HFF-Myc (cell line): ENCODE measurements around the gene EPHA6.

Experiments used
- DNase-seq: peaks from one replicate; pipeline ENCODE4 v3.0.0-alpha.2; 2011; ENCODE audit warnings: low read depth; ENCODE audit errors: extremely low read depth
- H3K4me3 ChIP-seq: replicated peaks from 2 replicates; pipeline ENCODE4 v1.5.1; 2011; ENCODE audit warnings: low read depth, mild to moderate bottlenecking, control low read depth, low read length
- TF ChIP-seq, protein P1 (sequence below): IDR thresholded peaks from 2 replicates; pipeline ENCODE4 v1.5.1; 2012; ENCODE audit warnings: mild to moderate bottlenecking, low read depth, low read length, control low read depth; ENCODE audit errors: missing control alignments

EPHA6 gene

DNA sequence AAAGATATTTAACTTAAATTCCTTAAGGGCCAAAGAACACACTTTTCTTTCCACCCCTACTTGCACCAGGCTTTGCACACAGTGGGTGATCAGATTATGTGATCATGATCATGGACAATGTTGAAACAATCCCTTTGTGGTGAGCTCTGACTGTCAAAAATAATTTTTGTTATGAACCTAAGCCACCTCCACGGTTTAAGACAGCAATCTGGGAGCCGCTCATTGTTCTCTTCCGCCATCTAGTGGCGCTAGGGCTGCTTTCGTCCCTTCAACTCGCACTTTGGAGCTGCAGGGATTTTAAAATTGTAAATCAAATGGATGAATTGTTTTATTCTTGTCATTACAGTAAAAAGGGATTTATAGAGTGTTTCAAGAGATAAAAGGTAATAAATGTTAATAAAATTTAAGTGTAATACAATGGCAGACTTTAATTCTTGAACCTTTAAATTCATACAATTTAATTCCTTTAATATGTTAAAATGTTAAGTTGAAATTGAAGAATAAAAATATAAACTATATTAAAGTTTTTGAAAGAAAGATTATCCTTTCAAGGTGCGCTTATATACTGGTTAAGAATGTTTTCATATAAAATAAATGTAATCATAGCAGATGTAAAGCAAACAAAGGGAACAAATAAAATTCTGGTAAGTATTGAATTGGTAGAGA is 904.9 kb downstream of the EPHA6 start:
- peak; percentile 17 for DNase-seq
- TF ChIP-seq, protein P1, sequence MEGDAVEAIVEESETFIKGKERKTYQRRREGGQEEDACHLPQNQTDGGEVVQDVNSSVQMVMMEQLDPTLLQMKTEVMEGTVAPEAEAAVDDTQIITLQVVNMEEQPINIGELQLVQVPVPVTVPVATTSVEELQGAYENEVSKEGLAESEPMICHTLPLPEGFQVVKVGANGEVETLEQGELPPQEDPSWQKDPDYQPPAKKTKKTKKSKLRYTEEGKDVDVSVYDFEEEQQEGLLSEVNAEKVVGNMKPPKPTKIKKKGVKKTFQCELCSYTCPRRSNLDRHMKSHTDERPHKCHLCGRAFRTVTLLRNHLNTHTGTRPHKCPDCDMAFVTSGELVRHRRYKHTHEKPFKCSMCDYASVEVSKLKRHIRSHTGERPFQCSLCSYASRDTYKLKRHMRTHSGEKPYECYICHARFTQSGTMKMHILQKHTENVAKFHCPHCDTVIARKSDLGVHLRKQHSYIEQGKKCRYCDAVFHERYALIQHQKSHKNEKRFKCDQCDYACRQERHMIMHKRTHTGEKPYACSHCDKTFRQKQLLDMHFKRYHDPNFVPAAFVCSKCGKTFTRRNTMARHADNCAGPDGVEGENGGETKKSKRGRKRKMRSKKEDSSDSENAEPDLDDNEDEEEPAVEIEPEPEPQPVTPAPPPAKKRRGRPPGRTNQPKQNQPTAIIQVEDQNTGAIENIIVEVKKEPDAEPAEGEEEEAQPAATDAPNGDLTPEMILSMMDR = peak; percentile 96
- no peak overlapping the region for H3K4me3 ChIP-seq

DNA sequence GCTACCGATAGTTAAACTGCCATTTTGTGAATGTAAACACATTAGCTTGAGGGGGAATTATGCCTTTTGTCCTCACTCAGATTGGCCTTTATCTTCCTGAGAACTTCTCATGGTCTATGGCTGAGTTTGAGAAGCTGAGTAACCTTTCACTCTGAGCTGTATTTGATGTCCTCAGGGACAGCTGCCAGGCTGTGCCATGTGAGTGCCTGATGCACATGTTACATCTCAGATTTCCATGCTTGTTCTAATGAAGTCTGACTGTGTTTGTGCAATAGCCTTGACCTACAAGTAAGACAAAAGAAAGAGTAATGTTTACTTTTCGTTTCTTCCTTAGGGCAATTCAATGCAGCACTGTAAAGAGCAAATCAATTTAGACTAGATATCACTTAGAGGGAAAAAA is 906.0 kb downstream of the EPHA6 start:
- TF ChIP-seq, protein P1 = no peak
- no peak for DNase-seq
- no peak overlapping the region for H3K4me3 ChIP-seq

- TF ChIP-seq, protein P1 = no peak
- no peak overlapping the region for H3K4me3 ChIP-seq
- DNase-seq = no peak
Measured at GRCh38 chr3:97721446-97721845, 907.1 kb downstream of the EPHA6 start.

DNA sequence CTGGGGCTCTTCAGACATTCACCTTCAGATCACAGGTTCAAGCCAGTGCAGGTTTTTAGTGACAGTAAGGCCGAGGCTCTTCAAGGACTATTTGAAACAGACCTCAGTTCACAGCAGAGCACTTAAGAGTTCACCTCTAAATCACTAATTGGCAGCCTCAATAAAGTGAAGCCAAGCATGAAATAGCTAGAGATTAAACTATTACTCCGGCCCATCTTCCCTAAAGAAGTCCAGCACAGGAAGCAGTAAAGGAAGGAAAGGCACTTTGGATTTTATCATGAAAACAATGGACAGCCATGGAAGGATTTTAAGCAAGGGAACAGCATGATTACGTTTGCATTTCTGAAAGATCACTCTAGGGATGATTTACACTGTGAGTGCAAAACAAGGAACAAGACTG is 922.5 kb downstream of the EPHA6 start:
- no peak for DNase-seq
- TF ChIP-seq, protein P1 = no peak
- no peak overlapping the region for H3K4me3 ChIP-seq

DNA sequence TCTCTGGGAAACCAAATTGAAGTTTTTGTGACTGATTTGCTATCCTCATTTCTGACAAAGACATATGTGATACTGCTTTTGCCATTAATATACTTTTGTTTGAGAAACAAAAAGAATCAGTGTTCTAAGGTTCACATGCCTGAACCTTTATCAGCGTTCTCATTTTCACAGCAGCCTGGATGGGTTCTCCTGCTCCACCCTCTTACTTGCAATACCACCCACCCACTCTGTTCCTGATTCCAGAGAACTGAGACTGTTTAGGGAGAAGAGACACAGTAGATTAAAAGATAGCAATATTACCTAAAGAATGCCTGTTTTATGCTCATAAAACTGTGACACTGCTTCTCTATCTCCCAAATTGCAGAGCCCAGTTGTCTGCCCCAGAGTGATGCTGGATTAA is 924.4 kb downstream of the EPHA6 start:
- H3K4me3 ChIP-seq = no peak overlapping the region
- TF ChIP-seq, protein P1 = no peak
- no peak for DNase-seq

DNA sequence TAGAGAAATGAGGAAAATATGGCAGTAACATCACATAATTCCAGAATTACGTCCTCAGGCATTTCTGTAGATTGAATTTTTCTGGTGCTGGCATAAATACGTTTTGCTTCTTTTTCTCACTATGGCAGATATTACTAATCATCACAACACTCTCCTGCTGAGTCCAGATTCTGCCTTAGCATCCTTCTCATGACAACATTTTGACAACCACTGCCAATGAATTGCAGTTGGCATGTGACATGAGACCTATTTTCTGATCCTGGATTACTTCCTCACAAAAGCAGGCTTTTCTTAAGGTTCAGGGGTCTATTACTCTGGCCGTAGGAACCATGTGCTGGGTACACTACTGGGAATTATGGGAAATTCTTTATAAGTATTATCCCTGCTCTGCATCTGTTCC is 927.6 kb downstream of the EPHA6 start:
- DNase-seq = no peak
- no peak overlapping the region for H3K4me3 ChIP-seq
- TF ChIP-seq, protein P1 = no peak

DNA sequence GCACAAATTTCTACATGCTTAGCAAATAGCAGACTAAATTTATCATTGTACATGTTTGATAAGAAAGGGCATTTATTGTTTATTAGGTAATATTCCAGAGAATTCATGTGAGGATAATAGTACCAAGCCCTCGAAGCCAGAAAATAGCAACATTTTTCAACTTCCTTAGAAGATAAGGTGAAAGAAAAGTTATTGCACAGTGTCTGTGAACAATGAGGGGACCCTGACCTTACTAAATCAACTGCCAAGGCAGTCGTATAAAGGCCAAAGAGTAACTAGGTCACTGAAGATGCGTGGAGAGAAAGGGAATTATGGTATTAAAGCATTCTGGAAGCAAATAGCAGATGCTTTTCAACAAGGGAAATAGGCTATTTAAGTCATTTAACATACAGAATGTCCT is 929.9 kb downstream of the EPHA6 start:
- TF ChIP-seq, protein P1 = no peak
- no peak overlapping the region for H3K4me3 ChIP-seq
- no peak for DNase-seq
